ENCODE data around the gene TAAR8.
"Not testable (repeated sequence)": the region's sequence is repeated elsewhere in the genome, so short reads cannot be mapped to it uniquely, and the experiment has no call there.

Gene TAAR8

GRCh38 chr6:132524646-132525045 is 27.8 kb upstream of the TAAR8 start:
- Histone ChIP-seq H3K4me3 (no peak overlapping the region), H3K27ac (no peak overlapping the region)
- DNase-seq (ENCODE audit: low spot score) = no peak
- no peak for TF ChIP-seq CTCF (IDR thresholded peaks at IDR 0.05)

- no peak for TF ChIP-seq CTCF (IDR thresholded peaks at IDR 0.05)
- Histone ChIP-seq H3K27ac (no peak overlapping the region), H3K4me3 (no peak overlapping the region)
- no peak for DNase-seq (ENCODE audit: low spot score)
These were observed 26.6 kb upstream of the TAAR8 start for GRCh38 chr6:132525866-132526265.

GRCh38 chr6:132526461-132526860 is 26.0 kb upstream of the TAAR8 start:
- Histone ChIP-seq H3K4me3 (no peak overlapping the region), H3K27ac (no peak overlapping the region)
- no peak for TF ChIP-seq CTCF (IDR thresholded peaks at IDR 0.05)
- no peak for DNase-seq (ENCODE audit: low spot score)

- H3K4me3 ChIP-seq = no peak overlapping the region
- no peak for TF ChIP-seq CTCF (IDR thresholded peaks at IDR 0.05)
- DNase-seq (ENCODE audit: low spot score) = no peak
- no peak overlapping the region for H3K27ac ChIP-seq
These were observed 24.7 kb upstream of the TAAR8 start for GRCh38 chr6:132527791-132528190.

GRCh38 chr6:132530293-132530974 is 22.0 kb upstream of the TAAR8 start:
- no peak for DNase-seq (ENCODE audit: low spot score)
- TF ChIP-seq CTCF (IDR thresholded peaks at IDR 0.05) = peak; percentile 71
- no peak overlapping the region for H3K27ac ChIP-seq
- peak overlapping the region; percentile 32 for H3K4me3 ChIP-seq

- not testable (repeated sequence) for DNase-seq (ENCODE audit: low spot score); H3K4me3 ChIP-seq; H3K27ac ChIP-seq
These were observed 17.9 kb upstream of the TAAR8 start for GRCh38 chr6:132534546-132534945.

- DNase-seq (ENCODE audit: low spot score) = no peak
- no peak for TF ChIP-seq CTCF (IDR thresholded peaks at IDR 0.05)
- Histone ChIP-seq H3K27ac (no peak overlapping the region), H3K4me3 (no peak overlapping the region)
These were observed 15.3 kb upstream of the TAAR8 start for GRCh38 chr6:132537145-132537544.
